T47D (cell line): ENCODE data around the gene WASF2.

ENCODE experiments used
- DNase-seq, 2 experiments: peaks; one replicate each; pipeline versions ENCODE4 v3.0.0 to v3.0.0-alpha.2; 2011 to 2012; ENCODE audit warnings: low read depth in 1 of 2, low spot score in 1 of 2
- JUND ChIP-seq: IDR thresholded peaks from 2 replicates; pipeline ENCODE4 v1.6.1; 2012; ENCODE audit warnings: low read depth
- in situ Hi-C: cut with HindIII; loops from 2 replicates; pipeline ENCODE4 v1.10.0; 2016; ENCODE audit warnings: low sequenced_read_pairs, low pct_unique_long_range_greater_than_20kb

Gene WASF2

DNA sequence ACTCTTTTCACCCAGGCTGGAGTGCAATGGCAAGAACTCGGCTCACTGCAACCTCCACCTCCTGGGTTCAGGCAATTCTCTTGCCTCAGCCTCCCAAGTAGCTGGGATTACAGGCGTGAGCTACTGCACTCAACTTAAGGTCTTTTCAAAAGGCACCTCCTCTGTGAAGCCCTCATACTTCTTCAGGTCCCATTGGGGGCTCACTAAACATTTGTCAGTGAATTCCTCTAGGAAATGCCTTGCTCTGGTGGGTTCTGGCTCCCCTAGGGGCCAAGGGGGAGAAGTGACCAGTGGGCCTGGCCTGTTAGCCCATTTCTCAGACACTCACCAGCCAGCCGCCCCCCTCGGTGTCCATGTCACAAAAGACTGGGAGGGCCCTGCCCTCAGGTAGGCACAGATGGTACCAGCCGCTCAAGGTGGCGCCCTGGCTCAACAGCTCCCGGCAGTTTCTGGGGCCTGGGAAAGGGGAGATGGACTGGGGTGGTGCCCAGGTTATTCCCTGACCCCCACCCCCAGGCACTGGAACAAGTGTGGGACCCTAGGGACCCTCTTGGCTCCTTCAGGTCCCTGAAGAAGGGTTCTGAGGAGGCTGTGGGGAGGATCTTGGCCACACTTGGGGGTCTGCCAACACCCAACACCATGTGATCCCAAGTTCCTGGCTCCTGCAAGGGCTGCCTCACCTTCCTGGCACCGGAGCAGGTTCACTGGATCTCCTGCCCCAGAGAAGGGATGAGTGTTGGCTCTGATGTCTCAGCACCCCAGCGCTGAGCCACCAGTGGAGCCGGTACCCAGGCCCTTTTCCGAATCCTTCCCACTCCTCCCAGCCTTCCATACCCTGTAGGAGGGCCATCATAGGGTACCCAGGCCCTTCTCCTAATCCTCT is 116.9 kb downstream of the WASF2 start:
- DNase-seq: no peak
- no peak for TF ChIP-seq JUND
- in situ Hi-C loops: no loop called here

DNA sequence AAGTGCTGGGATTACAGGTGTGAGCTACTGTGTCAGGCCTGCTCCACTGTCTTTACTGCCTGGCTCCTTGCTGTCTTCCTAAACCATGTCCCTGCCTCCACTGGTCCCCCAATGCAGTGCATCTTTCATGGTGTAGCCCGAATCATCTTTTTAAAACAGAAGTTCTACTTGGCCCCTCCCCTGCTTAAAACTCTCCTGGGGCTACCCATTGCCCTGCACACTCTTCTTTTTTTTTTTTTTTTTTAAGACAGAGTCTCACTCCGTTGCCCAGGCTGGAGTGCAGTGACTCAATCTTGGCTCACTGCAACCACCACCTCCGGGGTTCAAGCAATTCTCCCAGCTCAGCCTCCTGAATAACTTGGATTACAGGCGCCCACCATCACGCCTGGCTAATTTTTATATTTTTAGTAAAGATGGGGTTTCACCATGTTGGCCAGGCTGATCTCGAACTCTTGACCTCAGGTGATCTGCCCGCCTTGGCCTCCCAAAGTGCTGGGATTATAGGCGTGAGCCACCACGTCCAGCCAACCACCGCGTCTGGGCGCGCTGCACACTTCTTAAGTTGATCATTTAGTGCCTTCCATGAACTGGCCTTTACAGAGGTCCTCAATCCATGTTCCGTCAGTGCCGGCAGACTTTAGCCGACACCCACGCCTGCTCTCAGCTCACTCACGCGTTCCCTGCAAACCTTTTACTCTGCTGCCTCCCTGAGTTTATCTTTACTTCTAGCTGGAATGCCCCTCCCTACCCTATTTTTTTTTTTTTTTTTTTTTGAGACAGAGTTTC is 117.8 kb downstream of the WASF2 start:
- TF ChIP-seq JUND: no peak
- in situ Hi-C loops: no loop called here
- DNase-seq: no peak

DNA sequence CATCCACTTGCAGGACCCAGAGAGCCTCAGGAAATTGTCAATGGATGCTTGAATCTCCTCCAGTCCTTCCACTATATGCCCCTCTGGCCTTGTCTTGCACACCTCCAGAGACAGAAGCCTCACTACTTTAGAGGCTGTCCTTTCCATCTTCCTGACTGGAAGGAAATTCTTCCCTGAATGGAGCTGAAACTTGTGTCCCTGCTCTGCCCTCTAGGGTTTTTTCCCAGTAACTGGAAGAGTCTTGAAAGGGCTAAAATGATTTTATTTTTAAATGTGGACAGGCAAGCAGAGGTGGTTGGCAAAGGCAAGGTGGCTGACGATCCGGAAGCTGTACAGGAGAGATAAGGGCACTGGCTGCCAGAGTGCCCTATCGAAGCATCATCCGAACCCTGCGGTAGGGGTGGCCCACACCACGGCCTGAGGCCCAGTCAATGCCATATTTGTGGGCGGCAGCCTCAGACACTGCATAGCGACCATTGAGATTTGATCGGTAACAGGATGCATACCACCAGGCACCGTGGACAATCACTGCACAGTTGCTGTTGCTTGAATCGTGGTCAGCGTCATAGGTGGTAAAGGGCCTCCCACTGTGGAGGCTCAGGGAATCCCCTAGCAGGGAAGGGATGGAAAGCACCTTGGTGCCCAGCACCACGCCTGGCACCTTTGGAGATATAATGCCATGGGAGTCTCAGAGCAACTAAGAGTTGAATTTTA is 120.9 kb downstream of the WASF2 start:
- TF ChIP-seq JUND: no peak
- in situ Hi-C loops: no loop called here
- peak in 1 of 2 experiments; percentile 59 for DNase-seq

DNA sequence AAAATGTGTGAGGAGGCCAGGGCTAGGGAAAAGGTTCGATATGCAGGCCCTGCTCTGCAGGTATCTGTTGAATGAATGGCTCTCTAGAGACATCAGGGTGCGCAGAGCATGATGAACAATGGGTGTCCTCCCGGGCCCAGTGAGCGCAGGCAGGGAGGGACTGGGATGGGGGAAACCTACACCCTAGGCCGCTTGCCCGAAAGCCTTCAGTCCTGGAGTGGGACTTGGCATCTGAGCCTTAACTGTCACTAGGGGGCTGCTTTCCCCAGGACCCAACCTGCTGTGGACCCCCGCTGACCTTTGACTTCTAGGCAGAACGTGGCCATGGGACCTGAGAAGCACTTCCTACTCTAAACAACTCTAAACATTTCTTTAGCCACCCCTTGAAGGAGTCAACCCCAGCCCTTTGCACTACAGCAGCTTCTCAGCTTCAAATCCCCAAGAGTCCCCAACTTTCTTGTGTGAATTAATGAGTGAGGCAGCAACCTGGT is 122.8 kb downstream of the WASF2 start:
- no peak for DNase-seq
- in situ Hi-C loops: no loop called here
- TF ChIP-seq JUND: no peak

DNA sequence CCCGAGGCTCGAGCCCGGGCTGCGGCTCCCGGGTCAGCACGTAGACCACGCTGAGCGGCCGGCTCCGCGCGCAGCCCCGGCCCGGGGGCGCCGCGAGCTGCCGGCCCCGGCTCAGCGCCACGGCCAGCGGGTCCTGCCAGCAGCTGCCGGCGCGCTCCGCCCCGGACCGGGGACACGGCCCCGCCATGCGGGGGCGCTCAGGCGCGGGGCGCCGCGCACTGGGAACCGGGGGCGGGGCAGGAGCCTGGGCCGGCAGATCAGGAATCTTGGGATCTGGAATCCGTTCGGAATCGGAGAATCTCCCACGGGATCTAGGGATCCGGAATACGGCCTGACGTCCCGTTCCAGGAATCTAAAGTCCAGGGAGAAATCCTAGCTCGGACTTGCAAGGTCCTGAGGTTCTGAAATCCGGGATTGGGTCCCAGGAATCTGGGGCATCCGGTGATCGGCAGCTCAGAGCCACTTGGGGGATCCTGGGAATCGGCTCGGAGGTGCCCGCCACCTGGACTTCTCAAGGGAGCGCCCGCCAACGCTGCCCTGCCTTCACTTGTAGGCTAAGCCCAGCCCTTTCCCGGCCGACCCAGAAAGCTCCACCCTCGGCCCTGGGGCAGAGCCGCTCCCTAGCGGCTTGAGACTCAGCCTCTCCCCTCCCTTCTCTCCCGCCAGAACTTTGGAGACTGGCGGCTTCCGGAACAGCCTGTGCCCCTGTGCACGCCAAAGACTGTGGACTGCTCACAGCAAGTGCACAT is 123.4 kb downstream of the WASF2 start, which contains the start of gene MAP3K6:
Gene MAP3K6 (minus strand): TSS at position 551 of the 749 bp plus-strand sequence. CDS start 364 bp downstream, at position 187.
- in situ Hi-C loops: no loop called here
- DNase-seq: peak; percentile 76 to 83
- no peak for TF ChIP-seq JUND

DNA sequence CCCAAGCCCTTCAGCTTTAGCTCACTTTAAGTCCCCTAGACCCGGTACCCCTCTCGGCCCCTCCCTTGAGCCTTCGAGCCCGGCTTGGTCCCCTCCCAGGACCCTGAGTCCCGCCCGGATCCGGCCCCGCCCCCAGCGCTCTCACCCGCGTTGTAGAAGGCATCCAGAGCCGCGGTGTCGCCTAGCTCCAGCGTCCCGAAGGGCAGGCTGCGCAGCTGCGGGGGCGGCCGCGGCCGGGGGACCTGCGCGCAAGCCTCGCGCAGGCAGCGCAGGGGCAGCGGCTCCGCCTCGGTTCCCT is 123.9 kb downstream of the WASF2 start:
- peak; percentile 69 to 81 for DNase-seq

DNA sequence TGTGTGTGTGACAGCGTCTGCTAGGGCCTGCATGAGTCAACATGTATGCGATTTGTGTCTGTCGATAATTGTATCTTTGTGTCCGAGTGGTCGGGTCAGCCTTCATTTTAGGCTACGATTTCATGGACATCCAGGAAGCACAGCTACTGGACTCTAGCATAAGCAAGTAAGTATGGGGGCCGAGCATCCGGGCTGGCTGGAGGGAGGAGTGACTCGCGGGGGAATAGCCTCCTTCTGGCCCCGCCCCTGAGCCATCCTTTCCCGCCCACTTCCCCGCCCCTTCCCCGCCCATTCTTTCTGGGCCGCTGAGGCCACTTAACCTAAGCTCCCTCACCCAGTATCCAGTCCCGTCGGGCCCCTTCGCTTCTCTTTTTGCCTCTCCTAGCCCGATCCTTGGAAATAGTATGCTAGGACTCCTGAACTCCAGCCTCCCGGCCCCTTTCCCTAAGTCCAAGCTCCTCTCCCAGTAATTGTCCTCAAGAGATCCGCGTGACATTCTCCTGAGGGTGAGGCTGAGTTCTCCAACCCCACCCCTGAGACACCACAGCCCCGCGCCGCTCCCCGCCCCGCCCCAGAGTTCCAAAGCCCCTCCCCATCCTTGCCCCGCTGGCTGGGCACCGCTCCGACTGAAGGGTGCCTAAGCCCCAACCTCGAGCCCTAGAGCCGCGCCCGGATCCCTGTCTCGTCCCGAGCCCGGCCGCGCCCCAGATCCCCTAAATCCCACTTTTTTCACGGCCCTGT is 124.4 kb downstream of the WASF2 start:
- in situ Hi-C loops: no loop called here
- peak; percentile 67 to 89 for DNase-seq
- no peak for TF ChIP-seq JUND

More for the DNA sequence above, 123.9 kb downstream of the WASF2 start:
- in situ Hi-C loops: no loop called here
- no peak for TF ChIP-seq JUND

DNA sequence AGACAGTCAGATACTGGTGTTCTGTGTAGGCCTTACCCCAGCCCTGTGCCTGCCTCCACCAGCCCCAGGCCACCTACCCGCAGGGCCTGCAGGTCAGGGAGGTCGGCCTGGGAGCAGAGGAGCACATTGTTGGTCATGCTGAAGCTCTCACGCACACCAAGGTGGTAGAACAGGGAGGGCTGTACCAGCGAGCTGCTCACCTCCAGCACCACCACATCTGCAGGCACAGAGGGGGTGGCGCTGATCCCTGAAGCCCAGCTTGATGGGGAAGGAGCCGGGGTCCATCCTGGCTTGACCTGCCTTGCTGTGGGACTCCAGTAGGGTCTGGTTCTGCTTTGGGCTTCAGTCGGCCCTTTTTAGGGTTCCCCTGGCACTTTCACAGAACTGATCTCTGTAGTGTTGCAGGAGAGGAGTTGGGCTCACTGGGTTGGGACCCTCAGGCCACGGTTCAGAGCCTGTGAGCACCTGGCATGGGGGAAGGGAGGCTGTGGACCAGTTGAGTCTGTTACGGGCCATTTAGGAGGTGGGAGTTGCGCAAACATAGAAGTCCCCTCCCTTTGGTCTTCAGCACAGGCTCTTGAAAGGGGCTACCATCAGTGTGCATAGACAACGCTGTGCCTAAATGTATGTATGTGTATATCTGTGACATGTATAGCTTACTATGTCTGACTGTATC is 125.1 kb downstream of the WASF2 start:
- DNase-seq: no peak
- in situ Hi-C loops: no loop called here

DNA sequence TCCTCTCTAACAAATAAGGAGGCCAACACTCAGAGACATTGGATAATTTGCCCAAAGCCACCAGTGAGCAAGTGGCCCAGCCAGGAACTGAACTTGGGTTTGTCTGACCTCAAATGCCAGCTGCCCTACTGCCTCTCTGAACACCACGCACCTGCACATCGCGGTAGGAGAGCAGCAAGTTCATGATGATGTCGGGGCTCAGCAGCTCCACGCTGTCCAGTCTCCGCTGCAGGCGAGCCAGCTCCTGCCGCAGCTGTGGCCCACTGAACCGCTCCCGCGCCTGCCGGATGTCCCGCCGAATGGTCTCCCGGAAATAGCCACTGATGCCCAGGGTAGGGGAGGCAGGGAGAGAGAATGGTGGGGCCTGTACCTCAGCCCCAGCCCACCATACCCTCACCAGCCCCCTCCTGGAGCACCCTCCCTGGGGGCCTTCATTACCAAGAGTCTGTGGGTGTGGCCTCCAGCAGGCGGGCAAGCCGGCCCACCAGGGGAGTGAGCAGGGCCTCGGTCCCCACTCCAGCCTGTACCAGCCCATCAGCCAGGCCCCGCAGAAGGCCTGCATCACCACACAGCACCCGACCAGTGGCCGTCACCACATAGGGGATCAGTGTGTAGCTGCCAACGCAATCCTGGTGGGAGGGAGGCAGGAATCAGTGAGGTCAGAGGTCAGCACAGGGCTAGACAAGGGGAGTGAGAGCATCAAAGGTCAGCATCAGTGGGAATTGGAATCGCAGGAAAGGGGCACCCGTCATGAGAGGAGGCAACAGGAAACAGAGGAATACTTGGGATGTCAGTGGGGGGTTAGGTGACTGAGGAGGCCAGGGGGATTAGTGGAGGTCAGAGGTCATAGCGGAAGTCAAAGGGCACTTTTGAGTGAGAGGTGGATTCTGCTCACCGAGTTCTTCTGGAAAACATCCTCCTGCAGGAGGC is 125.9 kb downstream of the WASF2 start:
- TF ChIP-seq JUND: no peak
- DNase-seq: no peak
- in situ Hi-C loops: no loop called here

More for the DNA sequence above, 125.1 kb downstream of the WASF2 start:
- TF ChIP-seq JUND: no peak

DNA sequence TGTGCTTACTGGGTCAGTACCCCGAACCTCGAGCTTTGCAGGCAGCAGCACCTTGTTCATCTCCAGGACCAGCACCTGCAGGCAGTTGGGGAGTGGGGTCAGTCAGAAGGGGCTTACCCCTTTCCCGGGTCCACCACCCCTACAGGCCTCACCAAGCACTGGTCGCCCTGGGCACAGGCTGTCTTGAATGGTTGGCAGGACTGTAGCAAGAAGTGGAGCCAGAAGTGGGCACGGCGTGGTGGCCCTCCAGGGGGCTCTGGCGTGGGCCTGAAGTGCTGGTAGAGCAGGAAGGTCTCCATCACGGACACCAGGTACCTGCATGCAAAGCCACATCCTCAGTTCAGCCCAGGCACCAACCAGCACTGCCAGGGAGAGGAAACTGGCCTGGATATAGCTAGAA is 128.4 kb downstream of the WASF2 start:
- no peak for DNase-seq
- in situ Hi-C loops: no loop called here
- no peak for TF ChIP-seq JUND
